Ovary (tissue), 3 donors: ENCODE data around the gene ZDHHC17.

Experiments
- POLR2A ChIP-seq: fragments of 450-650 bp; IDR thresholded peaks from one replicate; pipeline ENCODE4 v1.6.1; 2017; ENCODE audit warnings: antibody characterized with exemption, mild to moderate bottlenecking, moderate library complexity
- TF ChIP-seq, protein P1 (sequence below), 3 donors: fragments of 450-650 bp in 2 of 3; fragments of 200-600 bp in 1 of 3; IDR thresholded peaks; one replicate each; pipeline versions ENCODE4 v1.5.1 to v1.8.0; 2016 to 2022; ENCODE audit warnings: antibody characterized with exemption in 3 of 3, mild to moderate bottlenecking in 1 of 3
- donor health status: DM: no; HTN: no; CAD: no.

DNA sequence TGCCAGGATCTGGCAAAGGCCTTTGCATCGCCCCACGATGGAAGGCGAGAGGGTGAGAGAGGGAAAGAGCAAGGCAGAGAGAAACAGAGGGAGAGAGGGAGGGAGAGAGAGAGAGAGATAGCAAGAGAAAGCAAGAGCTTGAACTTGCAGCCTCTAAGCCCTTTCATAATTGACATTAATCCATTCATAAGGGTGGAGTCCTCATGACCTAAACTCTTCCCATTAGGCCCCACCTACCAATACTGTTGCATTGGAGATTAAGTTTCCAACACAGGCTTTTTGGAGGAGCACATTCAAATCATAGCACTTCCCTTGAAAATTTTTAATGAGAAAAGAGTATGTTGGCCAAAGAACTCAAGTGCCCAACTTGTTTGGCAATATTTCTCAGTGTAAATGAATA is 48.6 kb upstream of the ZDHHC17 start:
- TF ChIP-seq, protein P1, sequence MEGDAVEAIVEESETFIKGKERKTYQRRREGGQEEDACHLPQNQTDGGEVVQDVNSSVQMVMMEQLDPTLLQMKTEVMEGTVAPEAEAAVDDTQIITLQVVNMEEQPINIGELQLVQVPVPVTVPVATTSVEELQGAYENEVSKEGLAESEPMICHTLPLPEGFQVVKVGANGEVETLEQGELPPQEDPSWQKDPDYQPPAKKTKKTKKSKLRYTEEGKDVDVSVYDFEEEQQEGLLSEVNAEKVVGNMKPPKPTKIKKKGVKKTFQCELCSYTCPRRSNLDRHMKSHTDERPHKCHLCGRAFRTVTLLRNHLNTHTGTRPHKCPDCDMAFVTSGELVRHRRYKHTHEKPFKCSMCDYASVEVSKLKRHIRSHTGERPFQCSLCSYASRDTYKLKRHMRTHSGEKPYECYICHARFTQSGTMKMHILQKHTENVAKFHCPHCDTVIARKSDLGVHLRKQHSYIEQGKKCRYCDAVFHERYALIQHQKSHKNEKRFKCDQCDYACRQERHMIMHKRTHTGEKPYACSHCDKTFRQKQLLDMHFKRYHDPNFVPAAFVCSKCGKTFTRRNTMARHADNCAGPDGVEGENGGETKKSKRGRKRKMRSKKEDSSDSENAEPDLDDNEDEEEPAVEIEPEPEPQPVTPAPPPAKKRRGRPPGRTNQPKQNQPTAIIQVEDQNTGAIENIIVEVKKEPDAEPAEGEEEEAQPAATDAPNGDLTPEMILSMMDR (IDR thresholded peaks at IDR 0.05) = no peak
- no peak for TF ChIP-seq POLR2A
